HG03354 (cell line): ENCODE results near the gene IRF1.

Source experiments
- ATAC-seq: cut with Tn5 transposase; IDR thresholded peaks from one replicate; pipeline ENCODE4 v1.9.1; 2021; ENCODE audit warnings: mild to moderate bottlenecking; ENCODE audit not compliant: unreplicated experiment, poor library complexity, severe bottlenecking

IRF1 gene

GRCh38 chr5:132501961-132502931 is 11.7 kb upstream of the IRF1 start:
- ATAC-seq, result no peak

- no peak for ATAC-seq
Measured at GRCh38 chr5:132501629-132501956, 11.0 kb upstream of the IRF1 start.

GRCh38 chr5:132500931-132501628 is 10.5 kb upstream of the IRF1 start:
- ATAC-seq, result peak; percentile 34

GRCh38 chr5:132500244-132500930 is 9.8 kb upstream of the IRF1 start:
- ATAC-seq, result no peak

- ATAC-seq, result no peak
Measured at GRCh38 chr5:132499440-132500243, 9.1 kb upstream of the IRF1 start.

GRCh38 chr5:132498686-132499271 is 8.2 kb upstream of the IRF1 start:
- no peak for ATAC-seq

GRCh38 chr5:132498152-132498551 is 7.6 kb upstream of the IRF1 start:
- ATAC-seq, result no peak

- ATAC-seq, result no peak
Measured at GRCh38 chr5:132497488-132497997, 7.0 kb upstream of the IRF1 start.

- ATAC-seq, result peak; percentile 48
Measured at GRCh38 chr5:132496631-132497487, 6.3 kb upstream of the IRF1 start.

GRCh38 chr5:132496191-132496630 is 5.6 kb upstream of the IRF1 start:
- ATAC-seq, result peak; percentile 57

- peak; percentile 41 for ATAC-seq
Measured at GRCh38 chr5:132495667-132496190, 5.2 kb upstream of the IRF1 start.

GRCh38 chr5:132493821-132494220 is 3.2 kb upstream of the IRF1 start:
- no peak for ATAC-seq

- ATAC-seq, result no peak
Measured at GRCh38 chr5:132493241-132493640, 2.7 kb upstream of the IRF1 start.

GRCh38 chr5:132492386-132493125 is 2.0 kb upstream of the IRF1 start:
- no peak for ATAC-seq

GRCh38 chr5:132491368-132492364 is 1.1 kb upstream of the IRF1 start:
- ATAC-seq, result peak; percentile 20

GRCh38 chr5:132489871-132490483 is 596 bp downstream of the IRF1 start:
- peak; percentile 31 for ATAC-seq
